Left colon (tissue), 2 donors: Measurements from ENCODE around the gene MOV10L1. TPM values are rescaled to one million over a fixed set of nuclear protein-coding genes. Genes with fewer than 3 reads are reported as not detected.

Source experiments
- ATAC-seq: fragments of 200-7000 bp; cut with Tn5 transposase; one replicate; pipeline ENCODE4 v1.9.1; 2020; ENCODE audit warnings: mild to moderate bottlenecking, moderate library complexity
- DNase-seq, 2 donors: peaks; one replicate each; pipeline ENCODE4 v3.0.0-alpha.2; 2020
- intact Hi-C, 2 donors: fragments of 100-400 bp; cut with DNase I in 1 of 2; cut with micrococcal nuclease in 1 of 2; formaldehyde crosslinking; loops; one replicate each; pipeline versions ENCODE4 v1.11.2 to v1.14.0; 2022; cut with DNase I, micrococcal nuclease
- total RNA-seq, 2 donors: library from RNA; stranded (reverse); fragmentation: NEBNext Ultra II Directional; extraction: Animal tissue kit (Norgen Biotek cat#: 25700); gene quantifications; one replicate each; pipeline ENCODE4 v1.2.1, GENCODE V29; 2021
- donor health status: DM: no; HTN: no; CAD: no.
- donor health status: DM: yes; HTN: yes; CAD: no.

Gene MOV10L1
- total RNA-seq, 2 donors from 2014 or later, result 0.70 TPM; not detected in 1

DNA sequence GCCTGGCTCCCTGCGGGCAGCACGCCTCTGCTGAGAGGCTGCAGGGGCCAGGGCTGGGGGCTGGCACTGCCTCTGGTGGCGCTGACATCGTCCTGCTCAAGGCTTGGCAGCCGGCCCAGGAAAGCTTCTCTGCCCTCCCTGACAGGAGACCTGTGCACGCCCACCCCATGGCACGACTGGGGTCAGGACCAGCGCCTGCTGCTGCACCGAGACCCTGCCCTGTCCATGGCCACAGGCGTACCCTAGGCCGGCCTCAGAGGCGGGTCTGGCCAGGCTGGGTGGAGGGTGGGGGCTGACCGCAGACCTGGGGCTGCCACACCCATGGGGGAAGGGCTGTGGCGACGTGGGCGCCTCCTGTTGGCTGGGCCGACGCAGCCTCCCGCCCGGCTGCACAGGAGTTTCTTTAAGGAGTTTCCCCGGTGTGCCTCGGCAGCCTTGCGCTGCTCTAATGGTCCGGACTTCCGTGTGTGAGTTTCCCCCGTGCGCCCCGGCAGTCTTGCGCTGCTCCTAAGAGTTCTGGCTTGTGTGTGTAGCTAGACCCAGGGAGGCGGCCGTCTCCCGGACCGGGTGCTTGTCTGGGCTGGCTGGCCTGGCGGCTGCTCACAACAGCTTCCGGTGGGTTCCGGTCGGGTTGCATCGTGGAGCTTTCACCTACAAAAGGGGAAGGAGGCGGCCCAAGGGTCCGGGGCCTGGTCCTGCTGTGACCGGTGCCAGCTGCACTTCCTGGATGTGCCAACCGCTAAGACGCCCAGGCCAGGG lies 100.6 kb downstream of the MOV10L1 start:
- peak; percentile 78 for ATAC-seq
- intact Hi-C loops, result no loop called here
- peak; percentile 88 to 90 for DNase-seq

GRCh38 chr22:50190941-50191741 lies 101.3 kb downstream of the MOV10L1 start:
- intact Hi-C loops, result no loop called here
- peak; percentile 60 to 70 for DNase-seq
- no peak for ATAC-seq

DNA sequence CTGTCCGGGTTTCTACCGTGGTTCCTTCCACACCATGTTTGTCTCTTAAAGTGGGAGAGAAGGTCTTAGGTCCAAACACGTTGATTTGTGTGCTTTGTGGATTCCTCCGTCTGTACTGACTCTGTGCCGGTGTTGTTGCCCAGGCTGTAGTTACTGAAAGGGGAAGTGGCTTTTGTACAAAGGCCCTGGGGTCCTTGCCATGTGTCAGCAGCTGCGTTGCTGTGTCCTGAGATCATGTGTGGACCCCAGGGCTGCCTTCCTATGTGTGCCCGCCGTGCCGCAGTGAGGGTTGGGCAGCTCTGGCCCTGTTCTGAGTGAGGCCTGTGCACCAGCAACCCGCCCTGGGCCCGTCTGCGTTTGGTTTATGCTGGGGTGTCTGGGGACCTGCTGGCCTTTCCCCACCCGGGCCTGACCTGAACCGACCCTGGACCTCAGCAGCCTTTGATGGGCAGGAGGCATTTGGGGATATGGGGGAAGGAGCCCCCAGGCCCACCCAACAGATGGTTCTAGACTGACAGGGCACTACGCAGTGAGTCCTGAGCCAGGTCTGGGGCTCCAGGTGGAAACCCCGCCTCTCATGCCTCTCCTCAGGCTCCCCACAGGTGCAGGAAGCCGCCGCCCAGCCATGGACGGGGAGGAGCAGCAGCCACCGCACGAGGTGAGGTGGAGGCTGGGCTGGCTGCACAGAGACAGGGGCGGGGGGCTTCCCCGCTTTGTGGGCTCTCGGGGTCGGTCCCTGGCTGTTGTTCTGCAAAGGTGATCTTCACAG lies 102.8 kb downstream of the MOV10L1 start:
- no peak for ATAC-seq

GRCh38 chr22:50193621-50194020 lies 103.8 kb downstream of the MOV10L1 start:
- DNase-seq, result no peak
- intact Hi-C loops, result no loop called here
- ATAC-seq, result no peak

More for the DNA sequence above, 102.8 kb downstream of the MOV10L1 start:
- peak in 1 of 2 donors; percentile 61 for DNase-seq
- intact Hi-C loops, result no loop called here

- ATAC-seq, result no peak
- intact Hi-C loops, result no loop called here
Measured at GRCh38 chr22:50194037-50194805, 104.4 kb downstream of the MOV10L1 start.

DNA sequence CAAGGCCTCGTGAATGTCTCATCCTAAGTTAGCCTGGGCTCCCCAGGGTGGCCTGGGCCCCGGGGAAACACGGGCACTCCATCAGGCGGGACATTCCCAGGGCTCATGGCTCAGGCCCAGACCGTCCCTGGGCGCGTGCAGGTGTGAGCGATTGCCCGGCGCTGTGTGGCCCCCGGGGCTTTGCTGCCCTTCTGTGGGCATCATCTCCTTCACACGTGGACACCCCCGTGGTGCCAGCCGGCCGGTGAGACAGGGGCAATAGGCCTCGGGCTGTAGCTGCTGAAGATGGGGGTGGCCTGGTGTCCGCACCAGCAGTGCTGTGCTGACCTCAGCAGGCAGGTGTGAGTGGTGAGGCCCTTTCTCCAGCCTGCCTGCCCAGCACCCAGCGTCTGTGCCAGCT lies 106.5 kb downstream of the MOV10L1 start:
- no peak for DNase-seq
- intact Hi-C loops, result no loop called here
- no peak for ATAC-seq

More at GRCh38 chr22:50194037-50194805, 104.4 kb downstream of the MOV10L1 start:
- DNase-seq, result no peak

- no peak for DNase-seq
- intact Hi-C loops, result no loop called here
- ATAC-seq, result no peak
Measured at GRCh38 chr22:50197000-50197800, 107.4 kb downstream of the MOV10L1 start.

- DNase-seq (no peak), ATAC-seq (no peak)
- intact Hi-C loops, result no loop called here
Measured at GRCh38 chr22:50197856-50198623, 108.2 kb downstream of the MOV10L1 start.

GRCh38 chr22:50198624-50199017 lies 108.8 kb downstream of the MOV10L1 start:
- intact Hi-C loops, result no loop called here
- ATAC-seq (no peak), DNase-seq (no peak)

GRCh38 chr22:50199251-50199721 lies 109.5 kb downstream of the MOV10L1 start:
- intact Hi-C loops, result no loop called here
- no peak for DNase-seq
- no peak for ATAC-seq

DNA sequence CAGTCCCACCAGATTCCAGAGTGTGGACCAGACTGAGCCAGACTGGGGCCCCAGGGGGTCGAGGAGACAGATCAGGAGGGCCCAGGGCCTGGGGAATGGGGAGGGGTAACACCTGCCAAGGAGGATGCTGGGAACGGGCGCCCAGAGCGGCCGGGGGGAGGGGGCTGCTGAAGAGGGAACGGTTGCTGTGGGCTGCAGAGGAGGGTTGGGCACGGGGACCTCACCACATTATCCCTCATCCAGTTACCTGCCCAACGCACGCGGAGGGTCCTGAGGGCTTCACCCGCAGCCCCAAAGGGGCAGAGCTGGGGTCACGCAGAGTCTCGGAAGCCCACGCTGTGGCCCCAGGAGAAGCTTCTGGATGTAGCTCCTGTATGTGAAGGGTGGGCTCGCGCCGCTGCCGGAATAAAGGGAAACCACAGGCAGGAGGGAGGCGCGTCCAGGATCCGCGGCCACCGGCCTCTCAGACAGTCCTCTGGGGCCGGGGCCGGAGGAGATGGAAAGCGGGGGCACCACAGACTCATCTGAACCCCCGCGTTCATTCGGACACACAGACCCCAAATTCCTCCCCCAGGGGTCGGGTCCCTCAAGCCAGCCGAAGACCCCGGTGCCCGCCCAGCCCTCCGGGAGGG lies 110.1 kb downstream of the MOV10L1 start:
- DNase-seq, result no peak
- intact Hi-C loops, result no loop called here
- ATAC-seq, result peak; percentile 2

- intact Hi-C loops, result no loop called here
- DNase-seq (peak; percentile 92 to 94), ATAC-seq (peak; percentile 86)
Measured at GRCh38 chr22:50200461-50201190, 110.8 kb downstream of the MOV10L1 start, which contains the start of gene SELENOO. SELENOO (plus strand) TSS chr22:50201011; CDS start chr22:50201037, 26 bp downstream.

- ATAC-seq (peak; percentile 46), DNase-seq (no peak)
- intact Hi-C loops, result no loop called here
Measured at GRCh38 chr22:50201191-50202129, 111.7 kb downstream of the MOV10L1 start.

DNA sequence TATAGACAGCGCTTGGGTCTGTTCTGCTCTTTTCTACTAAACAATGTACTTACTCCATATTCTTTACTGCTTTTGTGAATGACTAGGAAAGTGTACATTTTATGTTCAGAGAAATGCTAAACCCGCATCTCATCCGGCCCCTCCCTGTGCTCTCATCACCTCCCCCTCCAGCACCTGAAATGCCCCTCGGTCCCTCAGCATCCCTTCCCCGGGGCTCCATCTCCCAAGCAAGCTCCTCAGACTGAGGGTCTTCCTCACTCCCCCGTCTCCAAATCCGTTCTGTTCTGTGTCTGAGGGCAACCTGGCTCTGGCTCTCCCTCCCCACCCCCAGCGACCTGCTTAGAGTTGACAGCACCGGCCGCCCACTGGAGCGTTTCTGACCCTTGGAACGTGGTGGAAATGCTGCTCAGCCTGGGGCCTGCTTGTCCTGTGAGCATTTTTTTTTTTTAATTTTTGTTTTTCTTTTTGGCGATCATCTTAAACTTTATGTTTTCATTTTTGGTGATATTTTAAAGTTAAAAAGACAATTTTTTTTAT lies 112.4 kb downstream of the MOV10L1 start:
- ATAC-seq, result no peak
- intact Hi-C loops, result no loop called here
- DNase-seq, result no peak
